GM19467 (cell line): ENCODE results near the gene HEXD.
"Not testable (repeated sequence)": the region's sequence is repeated elsewhere in the genome, so short reads cannot be mapped to it uniquely, and the experiment has no call there.

Experiments used
- ATAC-seq: cut with Tn5 transposase; IDR thresholded peaks from one replicate; pipeline ENCODE4 v1.9.1; 2021; ENCODE audit warnings: mild to moderate bottlenecking, moderate library complexity; ENCODE audit not compliant: unreplicated experiment

The HEXD gene

GRCh38 chr17:82382220-82382932, 35.8 kb upstream of the HEXD start:
- ATAC-seq = not testable (repeated sequence)

- ATAC-seq = no peak
Observed at GRCh38 chr17:82382933-82383255, 35.3 kb upstream of the HEXD start.

GRCh38 chr17:82383411-82383810, 34.7 kb upstream of the HEXD start:
- ATAC-seq = no peak

GRCh38 chr17:82384051-82384729, 34.0 kb upstream of the HEXD start:
- ATAC-seq = no peak

- ATAC-seq = no peak
Observed at GRCh38 chr17:82384730-82385481, 33.2 kb upstream of the HEXD start.

- no peak for ATAC-seq
Observed at GRCh38 chr17:82385559-82386254, 32.4 kb upstream of the HEXD start.

GRCh38 chr17:82386255-82386831, 31.8 kb upstream of the HEXD start:
- no peak for ATAC-seq

- ATAC-seq = no peak
Observed at GRCh38 chr17:82386881-82387704, 31.1 kb upstream of the HEXD start.

- ATAC-seq = no peak
Observed at GRCh38 chr17:82387705-82388106, 30.4 kb upstream of the HEXD start.

GRCh38 chr17:82388223-82388921, 29.8 kb upstream of the HEXD start:
- ATAC-seq = no peak

- no peak for ATAC-seq
Observed at GRCh38 chr17:82388922-82389283, 29.2 kb upstream of the HEXD start.

GRCh38 chr17:82389379-82389778, 28.8 kb upstream of the HEXD start:
- ATAC-seq = no peak

GRCh38 chr17:82390015-82390859, 27.9 kb upstream of the HEXD start:
- no peak for ATAC-seq

- ATAC-seq = no peak
Observed at GRCh38 chr17:82390860-82391435, 27.2 kb upstream of the HEXD start.

- no peak for ATAC-seq
Observed at GRCh38 chr17:82391496-82392066, 26.6 kb upstream of the HEXD start.

- ATAC-seq = no peak
Observed at GRCh38 chr17:82392209-82392920, 25.8 kb upstream of the HEXD start.

- ATAC-seq = no peak
Observed at GRCh38 chr17:82392941-82393340, 25.2 kb upstream of the HEXD start.
